GM18861 (cell line): Measurements from ENCODE around the gene HARBI1.

ENCODE experiments used
- ATAC-seq: cut with Tn5 transposase; IDR thresholded peaks from one replicate; pipeline ENCODE4 v1.9.1; 2021; ENCODE audit not compliant: unreplicated experiment

HARBI1 gene

GRCh38 chr11:46555267-46556054 lies 61.6 kb downstream of the HARBI1 start:
- ATAC-seq, result no peak

GRCh38 chr11:46554213-46555147 lies 62.5 kb downstream of the HARBI1 start:
- no peak for ATAC-seq

GRCh38 chr11:46553814-46554212 lies 63.2 kb downstream of the HARBI1 start:
- no peak for ATAC-seq
